ENCODE results near the gene FNDC8.
"Not testable (repeated sequence)": the region's sequence is repeated elsewhere in the genome, so short reads cannot be mapped to it uniquely, and the experiment has no call there.

FNDC8 gene

DNA sequence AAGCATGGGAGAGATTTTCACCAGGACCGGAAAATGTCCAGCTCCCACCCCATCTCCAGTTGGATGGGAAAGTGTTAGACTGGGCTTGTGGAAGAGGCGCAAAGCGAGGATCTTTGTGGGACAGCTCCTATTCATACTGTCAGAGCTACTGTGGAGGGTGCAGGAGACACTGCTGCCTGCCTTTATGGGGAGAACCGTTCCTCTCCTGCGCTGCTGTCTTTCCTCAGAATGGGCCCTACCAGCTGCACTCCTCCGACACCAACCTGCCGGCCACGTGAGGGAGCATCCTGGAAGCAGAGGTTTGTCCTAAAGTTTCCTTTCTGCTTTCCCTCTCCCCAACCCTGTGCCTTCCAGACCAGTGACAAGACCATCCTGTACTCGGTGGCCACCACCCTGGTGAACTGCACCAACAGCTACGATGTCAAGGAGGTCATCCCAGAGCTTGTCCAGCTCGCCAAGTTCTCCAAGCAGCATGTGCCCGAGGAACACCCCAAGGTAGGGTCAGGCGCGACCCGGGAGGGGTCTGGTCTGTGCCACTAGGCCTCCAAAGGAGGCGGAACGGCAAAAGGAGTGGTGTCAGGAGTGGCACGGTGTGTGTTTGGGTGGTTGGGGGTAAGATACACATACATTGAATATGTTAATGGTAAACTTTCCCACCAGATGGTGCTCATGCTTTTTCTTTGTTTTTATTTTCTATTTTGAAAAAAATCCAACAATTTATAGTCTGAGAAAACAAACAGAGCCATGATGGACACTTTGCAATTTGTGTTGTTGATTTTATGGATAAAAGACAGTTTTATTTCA, 49.8 kb downstream of the FNDC8 start:
- peak; percentile 3 for DNase-seq (ENCODE audit: low read depth, low spot score)

DNA sequence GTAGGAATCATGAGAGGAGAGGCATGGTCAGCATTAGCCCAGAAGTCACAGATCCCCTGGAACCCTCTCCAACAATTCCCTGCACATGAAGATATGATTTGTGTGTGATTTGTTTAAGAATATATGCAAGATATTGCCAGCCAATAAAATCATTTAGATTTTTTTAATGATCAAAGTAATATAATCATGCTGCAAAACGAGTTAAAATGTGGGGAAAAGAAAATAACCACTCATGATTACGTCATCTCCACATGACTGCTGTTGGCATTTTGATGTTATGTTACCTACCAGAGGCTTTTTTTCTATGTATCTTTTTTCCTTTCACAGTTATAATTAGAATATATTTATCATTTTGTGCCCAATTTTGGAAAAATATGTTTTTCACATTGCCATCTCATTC, 50.4 kb downstream of the FNDC8 start:
- DNase-seq (ENCODE audit: low read depth, low spot score), result no peak

DNA sequence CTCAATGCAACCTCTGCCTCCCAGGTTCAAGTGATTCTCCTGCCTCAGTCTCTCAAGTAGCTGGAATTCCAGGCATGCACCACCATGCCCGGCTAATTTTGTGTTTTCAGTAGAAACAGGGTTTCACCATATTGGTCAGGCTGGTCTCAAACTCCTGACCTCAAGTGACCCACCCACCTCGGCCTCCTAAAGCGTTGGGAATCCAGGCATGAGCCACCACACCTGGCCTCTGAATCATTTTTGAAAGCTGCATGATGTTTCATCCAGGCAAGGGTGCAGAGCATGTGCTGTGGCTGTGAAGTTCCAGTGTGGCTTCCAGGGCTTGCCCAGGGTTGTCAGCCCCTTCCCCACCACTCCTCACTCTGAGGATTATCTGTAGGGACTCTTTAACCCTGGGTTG, 50.9 kb downstream of the FNDC8 start:
- DNase-seq (ENCODE audit: low read depth, low spot score), result not testable (repeated sequence)

DNA sequence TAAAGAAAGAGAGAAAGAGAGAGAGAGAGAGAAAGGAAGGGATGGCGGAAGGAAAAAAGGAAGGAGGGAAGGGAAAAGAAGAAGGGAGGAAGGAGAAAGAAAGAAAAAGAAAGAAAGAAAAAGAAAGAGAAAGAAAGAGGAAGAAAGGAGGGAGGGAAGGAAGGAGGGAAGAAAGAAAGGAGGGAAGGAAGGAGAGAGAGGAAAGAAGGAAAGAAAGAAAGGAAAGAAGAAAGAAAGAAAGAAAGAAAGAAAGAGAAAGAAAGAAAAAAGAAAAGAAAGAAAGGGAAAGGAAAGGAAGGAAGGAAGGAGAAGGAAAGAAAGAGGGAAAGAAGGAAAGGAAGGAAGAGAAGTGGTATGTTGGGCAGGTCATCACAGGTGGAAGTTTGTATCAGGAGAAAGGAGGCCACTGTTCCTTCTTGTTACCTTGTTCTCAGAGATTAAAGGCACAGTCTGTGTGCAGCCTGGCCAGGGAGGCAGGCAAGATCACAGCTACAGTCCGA, 53.5 kb downstream of the FNDC8 start:
- no peak for DNase-seq (ENCODE audit: low read depth, low spot score)

DNA sequence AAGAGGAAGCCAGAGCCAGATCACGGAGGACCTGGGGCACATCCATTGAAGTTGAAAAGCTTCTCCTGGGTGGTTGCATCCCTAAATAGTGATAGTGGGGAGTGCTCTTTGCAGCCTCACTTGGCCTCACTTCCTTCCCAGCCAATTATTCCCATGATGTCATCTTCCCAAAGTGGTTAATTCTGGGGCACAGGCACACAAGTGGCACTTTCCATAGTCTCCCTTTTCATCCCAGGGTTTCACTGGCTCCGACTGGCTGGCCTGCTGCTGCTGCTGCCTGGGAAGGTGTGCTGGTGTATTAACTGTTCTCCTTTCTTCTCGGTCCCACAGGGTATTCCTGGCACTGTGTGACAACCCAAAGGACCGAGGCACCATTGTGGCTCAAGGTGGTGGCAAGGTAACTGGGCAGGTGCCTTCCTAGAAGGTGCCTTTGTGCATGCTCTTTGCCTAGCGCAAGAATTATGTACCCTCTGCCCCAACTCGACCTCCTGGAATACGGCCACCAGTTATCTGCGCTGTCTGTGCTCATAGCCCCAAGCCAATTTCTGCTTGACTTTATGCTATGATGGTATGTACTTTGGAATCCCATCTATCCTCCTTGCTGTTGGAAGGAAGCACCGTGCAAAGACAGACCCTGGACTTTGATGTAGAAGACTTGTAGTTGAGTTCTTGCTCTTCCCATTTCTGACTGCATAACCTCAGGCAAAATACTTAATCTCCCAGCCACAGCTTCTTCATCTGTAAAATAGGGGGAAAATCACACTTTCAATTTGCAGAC, 54.4 kb downstream of the FNDC8 start:
- no peak for DNase-seq (ENCODE audit: low read depth, low spot score)

DNA sequence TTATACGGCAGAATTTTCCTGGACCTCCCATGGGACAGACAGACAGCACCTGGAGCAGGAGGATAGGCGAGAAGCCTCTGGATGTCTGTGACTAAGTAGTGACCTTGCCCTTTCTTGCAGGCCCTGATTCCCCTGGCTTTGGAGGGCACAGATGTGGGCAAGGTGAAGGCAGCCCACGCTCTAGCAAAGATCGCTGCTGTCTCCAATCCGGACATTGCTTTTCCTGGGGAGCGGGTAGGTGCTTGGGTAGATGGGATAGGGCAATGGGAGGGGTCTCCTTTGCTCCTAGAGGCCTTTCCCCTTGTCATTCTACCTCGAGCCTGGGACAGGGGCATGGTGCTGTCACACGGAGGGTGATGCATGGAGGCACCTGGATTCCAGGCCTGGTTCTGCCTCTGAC, 55.5 kb downstream of the FNDC8 start:
- DNase-seq (ENCODE audit: low read depth, low spot score), result no peak

DNA sequence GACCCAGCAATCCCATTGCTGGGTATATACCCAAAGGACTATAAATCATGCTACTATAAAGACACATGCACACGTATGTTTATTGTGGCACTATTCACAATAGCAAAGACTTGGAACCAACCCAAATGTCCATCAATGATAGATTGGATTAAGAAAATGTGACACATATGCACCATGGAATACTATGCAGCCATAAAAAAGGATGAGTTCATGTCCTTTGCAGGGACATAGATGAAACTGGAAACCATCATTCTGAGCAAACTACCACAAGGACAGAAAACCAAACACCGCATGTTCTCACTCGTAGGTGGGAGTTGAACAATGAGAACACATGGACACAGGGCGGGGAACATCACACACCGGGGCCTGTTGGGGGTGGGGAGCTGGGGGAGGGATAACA, 58.0 kb downstream of the FNDC8 start:
- DNase-seq (ENCODE audit: low read depth, low spot score), result not testable (repeated sequence)
